ENCODE measurements around the gene DYNLT4. TPM values are rescaled to one million over a fixed set of nuclear protein-coding genes. Genes with fewer than 3 reads are reported as not detected.

Gene DYNLT4
- total and polyA plus RNA-seq, 2 of the 13 experiments (the other 11 are each of a cell fraction or from before 2014, with no cell fraction given): 0.77 TPM; not detected in 1

GRCh38 chr1:44842862-44843655 lies 35.9 kb upstream of the DYNLT4 start, which contains the start of gene PTCH2 (continued):
- TF ChIP-seq CEBPB (IDR thresholded peaks at IDR 0.05; ENCODE audit: borderline replicate concordance, low read depth, low read length): no peak
- 0 out of 2 replicates have a peak, but pooled peaks have one; percentile 76 for TF ChIP-seq ZNF414 (CRISPR knock-in tag; IDR thresholded peaks at IDR 0.05)
- 0 out of 2 replicates have a peak, but pooled peaks have one; percentile 49 for TF ChIP-seq ZBTB7B (CRISPR knock-in tag; IDR thresholded peaks at IDR 0.05)
- TF ChIP-seq ATF7-NPFF (CRISPR knock-in tag; IDR thresholded peaks at IDR 0.05; ENCODE audit: low read depth): no peak
- no peak for TF ChIP-seq ZNF678 (CRISPR knock-in tag; IDR thresholded peaks at IDR 0.05)
- TF ChIP-seq GLMP (CRISPR knock-in tag; IDR thresholded peaks at IDR 0.05; ENCODE audit: borderline replicate concordance): no peak
- no peak for TF ChIP-seq SNRNP70 (IDR thresholded peaks at IDR 0.05; ENCODE audit: low read depth, low read length)
- TF ChIP-seq E2F1 (CRISPR knock-in tag; IDR thresholded peaks at IDR 0.05): no peak
- TF ChIP-seq HES4 (CRISPR knock-in tag; IDR thresholded peaks at IDR 0.05; ENCODE audit: borderline replicate concordance): no peak
- TF ChIP-seq HDAC2 (CRISPR knock-in tag; IDR thresholded peaks at IDR 0.05): no peak
- TF ChIP-seq PHF8 (CRISPR knock-in tag; IDR thresholded peaks at IDR 0.05): peak; percentile 48; the same call in 1 of the 2 replicates
- no peak for TF ChIP-seq TEAD2 (CRISPR knock-in tag; IDR thresholded peaks at IDR 0.05)
- no peak for TF ChIP-seq ZNF761 (CRISPR knock-in tag; conservative IDR thresholded peaks at IDR 0.05)
- no peak for TF ChIP-seq ZSCAN21 (CRISPR knock-in tag; IDR thresholded peaks at IDR 0.05; ENCODE audit: borderline replicate concordance)
- no peak for TF ChIP-seq ZNF746 (CRISPR knock-in tag; IDR thresholded peaks at IDR 0.05)
- TF ChIP-seq SAP130 (CRISPR knock-in tag; IDR thresholded peaks at IDR 0.05; ENCODE audit: low read depth): peak; percentile 67
- 0 out of 2 replicates have a peak, but pooled peaks have one; percentile 51 for TF ChIP-seq ZBTB7A (CRISPR knock-in tag; IDR thresholded peaks at IDR 0.05)
- no peak for TF ChIP-seq ZFYVE20 (CRISPR knock-in tag; IDR thresholded peaks at IDR 0.05; ENCODE audit: borderline replicate concordance, low read depth)
- peak; percentile 50; the same call in 1 of the 2 replicates for TF ChIP-seq GABPB1 (CRISPR knock-in tag; IDR thresholded peaks at IDR 0.05)
- no peak for TF ChIP-seq ZBTB1 (CRISPR knock-in tag; IDR thresholded peaks at IDR 0.05; ENCODE audit: borderline replicate concordance)
- TF ChIP-seq ZBTB39 (CRISPR knock-in tag; IDR thresholded peaks at IDR 0.05): no peak
- no peak for TF ChIP-seq ZNF556 (CRISPR knock-in tag; IDR thresholded peaks at IDR 0.05; ENCODE audit: borderline replicate concordance)
- no peak for TF ChIP-seq DDIT3 (CRISPR knock-in tag; IDR thresholded peaks at IDR 0.05)
- no peak for TF ChIP-seq GATAD1 (CRISPR knock-in tag; IDR thresholded peaks at IDR 0.05)
- no peak for TF ChIP-seq ZNF230 (CRISPR knock-in tag; IDR thresholded peaks at IDR 0.05)
- TF ChIP-seq CC2D1A (CRISPR knock-in tag; IDR thresholded peaks at IDR 0.05): no peak
